ENCODE measurements around the gene KAZN. TPM values are rescaled to one million over a fixed set of nuclear protein-coding genes. Genes with fewer than 3 reads are reported as not detected.

Gene KAZN
- total RNA-seq, 6 experiments from 2014 or later = 13.1 to 22.3 (median 20.7) TPM

- H3K4me1 Mint-ChIP-seq (ENCODE audit: low read depth) = peaks cover 63% of the 10 kb centered on the region
- no peak for TF ChIP-seq CTCF (IDR thresholded peaks at IDR 0.05)
- H3K9me3 Mint-ChIP-seq = no peaks in the 10 kb centered on the region
- H3K4me3 Mint-ChIP-seq = no peak overlapping the region
- 0 out of 2 replicates have a peak, but pooled peaks cover 4% of the 10 kb centered on the region for H3K36me3 Mint-ChIP-seq (ENCODE audit: low read depth)
- no peak for DNase-seq
- peaks cover 7% of the 10 kb centered on the region for H3K27me3 Mint-ChIP-seq (ENCODE audit: insufficient read depth)
- peak overlapping the region; percentile 72; the same call in 1 of the 2 replicates for H3K27ac Mint-ChIP-seq
These were observed 431.3 kb downstream of the KAZN start for GRCh38 chr1:15029786-15030185.

DNA sequence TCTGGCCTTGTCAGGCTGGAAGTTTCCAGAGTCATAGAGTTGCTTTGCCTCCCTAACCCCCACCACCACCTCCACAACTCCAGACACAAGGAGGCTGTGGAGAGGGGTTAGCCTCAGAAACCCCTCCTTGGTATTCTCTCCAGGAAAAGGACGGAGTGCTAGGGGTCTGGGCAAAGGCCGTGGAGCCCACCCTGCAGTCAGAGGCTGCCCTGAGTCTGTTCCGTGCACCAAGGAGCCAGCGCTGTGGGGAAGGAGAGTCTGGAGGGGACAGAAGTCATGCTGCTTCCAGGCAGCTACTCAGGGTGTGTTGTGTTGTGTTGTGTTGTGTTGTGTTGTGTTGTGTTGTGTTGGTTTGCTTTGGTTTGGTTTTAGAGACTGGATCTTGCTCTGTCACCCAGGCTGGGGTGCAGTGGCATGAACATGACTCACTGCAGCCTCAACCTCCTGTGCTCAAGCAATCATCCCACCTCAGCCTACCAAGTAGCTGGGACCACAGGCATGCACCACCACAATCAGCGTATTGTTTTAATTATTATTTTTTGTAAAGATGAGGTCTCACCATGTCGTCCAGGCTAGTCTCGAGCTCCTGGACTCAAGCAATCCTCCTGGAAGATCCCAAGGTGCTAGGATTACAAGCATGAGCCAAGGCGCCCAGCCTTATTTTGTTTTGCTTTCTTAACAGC lies 432.9 kb downstream of the KAZN start:
- Mint-ChIP-seq H3K36me3 (ENCODE audit: low read depth) (no peaks in the 10 kb centered on the region), H3K4me1 (ENCODE audit: low read depth) (peaks cover 58% of the 10 kb centered on the region), H3K27ac (peak overlapping the region; percentile 45), H3K4me3 (no peak overlapping the region), H3K9me3 (no peaks in the 10 kb centered on the region), H3K27me3 (ENCODE audit: insufficient read depth) (peaks cover 7% of the 10 kb centered on the region)
- peak; percentile 21 for DNase-seq
- no peak for TF ChIP-seq CTCF (IDR thresholded peaks at IDR 0.05)

GRCh38 chr1:15033264-15033663 lies 434.8 kb downstream of the KAZN start:
- Mint-ChIP-seq H3K36me3 (ENCODE audit: low read depth) (no peaks in the 10 kb centered on the region), H3K4me3 (no peak overlapping the region), H3K27me3 (ENCODE audit: insufficient read depth) (peaks cover 5% of the 10 kb centered on the region; the same call in 1 of the 2 replicates), H3K27ac (no peak overlapping the region), H3K4me1 (ENCODE audit: low read depth) (peaks cover 46% of the 10 kb centered on the region), H3K9me3 (no peaks in the 10 kb centered on the region)
- peak; percentile 45 for DNase-seq
- TF ChIP-seq CTCF (IDR thresholded peaks at IDR 0.05) = peak; percentile 72

- Mint-ChIP-seq H3K27me3 (ENCODE audit: insufficient read depth) (peaks cover 5% of the 10 kb centered on the region; the same call in 1 of the 2 replicates), H3K9me3 (no peaks in the 10 kb centered on the region), H3K4me3 (no peak overlapping the region), H3K36me3 (ENCODE audit: low read depth) (no peaks in the 10 kb centered on the region), H3K27ac (no peak overlapping the region), H3K4me1 (ENCODE audit: low read depth) (peaks cover 34% of the 10 kb centered on the region)
- DNase-seq = no peak
- TF ChIP-seq CTCF (IDR thresholded peaks at IDR 0.05) = no peak
These were observed 436.2 kb downstream of the KAZN start for GRCh38 chr1:15034656-15035055.

DNA sequence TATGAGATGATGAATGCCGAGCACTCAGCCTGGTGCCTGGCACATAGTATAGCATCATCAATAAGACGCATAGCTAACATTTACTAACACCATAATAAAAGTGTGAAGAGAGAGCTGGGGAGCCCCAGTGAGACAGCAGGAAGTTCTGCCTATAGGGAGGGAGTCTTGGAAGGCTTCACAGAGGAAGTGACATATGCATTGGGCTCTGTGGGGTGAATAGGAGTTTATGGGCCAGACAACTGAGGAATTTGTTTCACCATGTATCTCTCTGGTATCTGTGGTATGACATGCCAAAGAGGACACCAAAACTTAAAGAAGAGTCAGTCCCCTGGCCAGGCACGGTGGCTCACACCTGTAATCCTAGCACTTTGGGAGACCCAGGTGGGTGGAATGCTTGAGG lies 436.8 kb downstream of the KAZN start:
- DNase-seq = no peak
- H3K4me1 Mint-ChIP-seq (ENCODE audit: low read depth) = peaks cover 34% of the 10 kb centered on the region
- H3K27ac Mint-ChIP-seq = no peak overlapping the region
- H3K27me3 Mint-ChIP-seq (ENCODE audit: insufficient read depth) = peaks cover 5% of the 10 kb centered on the region; the same call in 1 of the 2 replicates
- no peak for TF ChIP-seq CTCF (IDR thresholded peaks at IDR 0.05)
- no peak overlapping the region for H3K4me3 Mint-ChIP-seq
- H3K36me3 Mint-ChIP-seq (ENCODE audit: low read depth) = no peaks in the 10 kb centered on the region
- no peaks in the 10 kb centered on the region for H3K9me3 Mint-ChIP-seq

All from HFFc6 (cell line).